Activated naive CD4-positive, alpha-beta T cell treated with anti-CD3 and anti-CD28 coated beads, Interleukin-2, amount 10 ng/mL, durations not matched to agents 5 hours and 36 hours (primary cell): ENCODE data around the gene C11orf54. TPM values are rescaled to one million over a fixed set of nuclear protein-coding genes. Genes with fewer than 3 reads are reported as not detected.

ENCODE experiments used
- microRNA-seq: library from miRNA; unstranded; fragments of <30 nt; microRNA quantifications from one replicate; pipeline ENCODE4 v1.2.0, GENCODE V29; 2022; ENCODE audit warnings: borderline microRNAs expressed, borderline replicate concordance
- total RNA-seq, 2 experiments: library from RNA; stranded (reverse); gene quantifications; one replicate each; pipeline ENCODE4 v1.2.3, GENCODE V29; 2021

C11orf54 gene
- total RNA-seq: 10 to 100 TPM; 20.6 to 22.2 TPM

DNA sequence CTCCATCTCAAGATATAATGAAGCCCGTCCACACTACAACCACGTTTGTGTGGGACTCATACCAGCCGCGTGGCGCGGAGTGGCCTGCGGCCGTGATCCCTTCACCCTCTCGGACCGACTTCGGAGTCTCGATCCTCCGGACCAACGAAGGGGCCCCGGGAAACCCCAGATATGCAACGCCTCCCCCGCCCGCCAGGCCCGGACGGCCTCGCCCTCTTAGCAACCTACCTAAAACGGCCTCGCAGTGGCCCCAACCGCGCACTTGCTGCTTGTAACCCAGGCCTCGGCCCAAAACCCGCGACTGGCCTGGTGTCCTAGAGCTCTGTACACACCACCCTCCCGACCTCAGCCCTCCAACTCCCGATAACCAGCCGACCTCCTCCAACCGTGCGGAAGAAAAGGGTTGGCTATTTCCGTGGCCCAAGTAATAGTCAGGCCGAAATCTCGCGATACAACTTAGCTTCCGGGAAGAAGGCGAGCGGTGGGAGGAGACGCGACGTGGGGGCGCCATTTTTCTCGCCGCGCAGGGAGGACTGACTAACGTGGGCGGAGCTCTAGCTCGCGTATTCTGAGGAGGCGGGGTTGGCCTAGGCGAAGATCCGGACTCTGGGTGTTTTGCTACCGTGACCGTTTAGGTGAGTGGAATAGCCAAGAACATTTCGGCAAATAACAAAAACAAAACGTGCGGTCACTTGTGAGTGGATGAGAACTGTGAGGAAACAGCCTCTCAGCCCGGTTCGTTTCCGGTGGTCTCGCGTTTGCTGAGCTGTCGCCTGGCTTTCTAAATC, at the start of gene C11orf54, which contains the start of gene TAF1D:
TSS of gene C11orf54 (plus strand) at position 579 of the 788 bp plus-strand sequence. CDS start 5,722 bp downstream, outside the sequence.
TSS of gene TAF1D (minus strand) at position 402 of the 788 bp plus-strand sequence. CDS start 2,191 bp downstream, outside the sequence.

GRCh38 chr11:93784145-93784934, 42.9 kb downstream of the C11orf54 start, which contains the start of gene MED17:
Gene MED17, plus strand, starts transcription at chr11:93784282. Its CDS starts 232 bp downstream, at chr11:93784514.

Small RNA genes within 50 kb of the gene (microRNA-seq; reads per million reads assigned to microRNA genes)
- 10.0 reads per million, percentile 41 among the genes with 10 or more reads in this experiment for gene MIR1304

Other genes with a start within 250 kb of the C11orf54 start
- gene SMCO4, start 198.3 kb upstream of the C11orf54 start, total RNA-seq: 10 to 100 TPM; 21.9 to 24.0 TPM
- 10 to 100 TPM; 19.6 to 20.7 TPM for gene CEP295, start 80.0 kb upstream of the C11orf54 start, total RNA-seq
- 100 to 1,000 TPM; 144 to 161 TPM for gene TAF1D, start 177 bp upstream of the C11orf54 start, total RNA-seq
- 10 to 100 TPM; 32.1 to 36.4 TPM for gene MED17, start 42.6 kb downstream of the C11orf54 start, total RNA-seq
- not detected for gene VSTM5, start 108.9 kb downstream of the C11orf54 start, total RNA-seq